ENCODE measurements around the gene ELP5.

DNA sequence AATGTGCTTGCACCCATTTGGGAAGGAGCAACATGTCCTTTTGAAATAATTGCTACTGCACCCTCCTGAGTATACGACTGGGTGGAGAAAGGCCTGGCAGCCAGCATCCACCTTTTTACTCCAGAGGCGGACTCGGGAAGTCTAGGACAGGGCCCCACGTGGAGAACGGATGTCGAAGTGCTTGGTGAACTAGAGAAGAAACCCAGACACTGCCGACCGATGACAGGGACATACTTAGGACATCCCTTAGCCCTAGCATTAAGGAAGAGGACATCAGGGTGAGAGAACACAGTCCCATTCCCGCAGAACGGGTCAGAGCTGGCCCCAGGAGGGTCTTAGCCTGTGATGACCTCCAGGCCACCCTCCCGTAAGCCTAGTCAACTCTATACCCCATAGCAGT lies 38.7 kb downstream of the ELP5 start:
- TF ChIP-seq, protein P1, sequence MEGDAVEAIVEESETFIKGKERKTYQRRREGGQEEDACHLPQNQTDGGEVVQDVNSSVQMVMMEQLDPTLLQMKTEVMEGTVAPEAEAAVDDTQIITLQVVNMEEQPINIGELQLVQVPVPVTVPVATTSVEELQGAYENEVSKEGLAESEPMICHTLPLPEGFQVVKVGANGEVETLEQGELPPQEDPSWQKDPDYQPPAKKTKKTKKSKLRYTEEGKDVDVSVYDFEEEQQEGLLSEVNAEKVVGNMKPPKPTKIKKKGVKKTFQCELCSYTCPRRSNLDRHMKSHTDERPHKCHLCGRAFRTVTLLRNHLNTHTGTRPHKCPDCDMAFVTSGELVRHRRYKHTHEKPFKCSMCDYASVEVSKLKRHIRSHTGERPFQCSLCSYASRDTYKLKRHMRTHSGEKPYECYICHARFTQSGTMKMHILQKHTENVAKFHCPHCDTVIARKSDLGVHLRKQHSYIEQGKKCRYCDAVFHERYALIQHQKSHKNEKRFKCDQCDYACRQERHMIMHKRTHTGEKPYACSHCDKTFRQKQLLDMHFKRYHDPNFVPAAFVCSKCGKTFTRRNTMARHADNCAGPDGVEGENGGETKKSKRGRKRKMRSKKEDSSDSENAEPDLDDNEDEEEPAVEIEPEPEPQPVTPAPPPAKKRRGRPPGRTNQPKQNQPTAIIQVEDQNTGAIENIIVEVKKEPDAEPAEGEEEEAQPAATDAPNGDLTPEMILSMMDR (IDR thresholded peaks at IDR 0.05) = no peak
- TF ChIP-seq POLR2A (IDR thresholded peaks at IDR 0.05) = no peak

Measured in testis (tissue), 2 donors.